T-helper 2 cell treated with Interferon-gamma antibody and Interleukin-4, amounts not matched to agents 100 ng/mL and 5 ng/mL, for 36 hours (primary cell): ENCODE data around the gene ZNRF1. TPM values are rescaled to one million over a fixed set of nuclear protein-coding genes. Genes with fewer than 3 reads are reported as not detected.

Experiments
- intact Hi-C: fragments of 100-400 bp; cut with micrococcal nuclease; formaldehyde crosslinking; loops from one replicate; pipeline ENCODE4 v1.15.1; 2023
- total RNA-seq: library from RNA; stranded (reverse); gene quantifications from 2 replicates; pipeline ENCODE4 v1.2.3, GENCODE V29; 2022

Gene ZNRF1
- total RNA-seq, 1 donor from 2014 or later, result 17.6 TPM

DNA sequence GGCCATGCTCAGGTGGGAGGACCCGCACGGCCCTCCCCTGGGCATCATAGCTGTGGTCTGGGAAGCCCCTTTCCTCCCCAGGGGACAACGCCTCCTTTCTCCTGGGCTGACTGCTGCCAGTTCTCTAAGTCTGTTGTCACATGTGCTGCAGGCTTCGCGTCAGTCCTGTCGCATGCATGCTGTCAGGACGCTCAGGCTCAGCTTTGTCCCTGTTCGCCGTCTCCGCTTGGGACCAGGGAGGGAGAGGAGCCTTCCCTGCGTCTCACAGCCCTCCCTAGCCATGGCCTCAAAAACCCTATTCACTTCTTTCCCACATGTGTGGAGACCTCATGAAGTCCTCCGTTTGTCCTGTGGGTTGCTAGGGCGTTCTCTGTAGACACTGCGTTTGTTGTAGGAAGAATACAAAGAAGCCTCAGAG is 96.4 kb downstream of the ZNRF1 start:
- intact Hi-C loops, result loop anchor here (5.0 kb wide), 1 partner anchor 33 kb away; no protein-coding TSS in a partner anchor

DNA sequence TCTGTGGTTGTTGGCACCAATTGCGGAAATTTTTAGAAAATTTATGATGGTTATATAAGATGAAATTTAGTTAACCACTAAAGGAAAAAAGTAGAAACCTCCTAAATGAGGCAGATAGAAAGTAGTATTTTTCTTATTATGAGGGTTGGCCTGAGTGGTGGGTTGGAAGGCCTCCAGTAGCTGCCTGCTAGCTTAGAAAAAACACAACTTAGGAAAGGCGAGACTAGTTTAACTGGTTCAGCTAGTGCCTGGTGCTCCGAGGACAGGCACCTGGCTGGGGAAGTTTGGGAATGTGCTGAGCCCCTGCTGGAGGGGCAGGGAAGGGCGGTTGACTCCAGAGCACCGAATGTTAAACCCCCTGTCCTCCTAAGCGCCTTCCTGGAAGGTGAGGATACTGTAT is 97.8 kb downstream of the ZNRF1 start:
- intact Hi-C loops, result loop anchor here (5.0 kb wide), 1 partner anchor 34 kb away; no protein-coding TSS in a partner anchor

DNA sequence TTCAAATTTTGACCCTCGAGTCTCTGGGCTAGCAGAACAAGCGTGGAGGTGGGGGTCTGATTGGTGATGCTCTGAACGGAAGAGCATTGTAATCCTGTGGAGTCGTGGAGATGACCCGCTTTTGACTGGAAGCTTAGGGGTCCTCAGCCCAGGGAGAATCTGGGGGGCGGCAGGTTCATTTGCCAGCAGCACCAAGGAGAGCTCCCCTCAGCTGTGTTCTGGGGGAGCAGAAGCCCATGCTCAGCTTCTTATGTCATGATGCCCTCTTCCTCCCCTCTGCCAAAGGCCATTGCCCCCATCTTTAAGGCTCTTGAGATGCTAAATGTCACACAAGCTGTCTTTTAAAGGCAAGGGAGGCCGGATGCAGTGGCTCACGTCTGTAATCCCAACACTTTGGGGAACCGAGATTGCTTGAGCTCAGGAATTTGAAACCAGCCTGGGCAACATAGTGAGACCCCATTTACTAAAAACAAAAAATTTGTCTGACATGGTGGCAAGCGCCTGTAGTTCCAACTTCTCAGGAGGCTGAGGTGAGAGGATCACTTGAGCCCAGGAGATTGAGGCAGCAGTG is 98.5 kb downstream of the ZNRF1 start:
- intact Hi-C loops, result loop anchor here (5.0 kb wide), 1 partner anchor 35 kb away; no protein-coding TSS in a partner anchor

DNA sequence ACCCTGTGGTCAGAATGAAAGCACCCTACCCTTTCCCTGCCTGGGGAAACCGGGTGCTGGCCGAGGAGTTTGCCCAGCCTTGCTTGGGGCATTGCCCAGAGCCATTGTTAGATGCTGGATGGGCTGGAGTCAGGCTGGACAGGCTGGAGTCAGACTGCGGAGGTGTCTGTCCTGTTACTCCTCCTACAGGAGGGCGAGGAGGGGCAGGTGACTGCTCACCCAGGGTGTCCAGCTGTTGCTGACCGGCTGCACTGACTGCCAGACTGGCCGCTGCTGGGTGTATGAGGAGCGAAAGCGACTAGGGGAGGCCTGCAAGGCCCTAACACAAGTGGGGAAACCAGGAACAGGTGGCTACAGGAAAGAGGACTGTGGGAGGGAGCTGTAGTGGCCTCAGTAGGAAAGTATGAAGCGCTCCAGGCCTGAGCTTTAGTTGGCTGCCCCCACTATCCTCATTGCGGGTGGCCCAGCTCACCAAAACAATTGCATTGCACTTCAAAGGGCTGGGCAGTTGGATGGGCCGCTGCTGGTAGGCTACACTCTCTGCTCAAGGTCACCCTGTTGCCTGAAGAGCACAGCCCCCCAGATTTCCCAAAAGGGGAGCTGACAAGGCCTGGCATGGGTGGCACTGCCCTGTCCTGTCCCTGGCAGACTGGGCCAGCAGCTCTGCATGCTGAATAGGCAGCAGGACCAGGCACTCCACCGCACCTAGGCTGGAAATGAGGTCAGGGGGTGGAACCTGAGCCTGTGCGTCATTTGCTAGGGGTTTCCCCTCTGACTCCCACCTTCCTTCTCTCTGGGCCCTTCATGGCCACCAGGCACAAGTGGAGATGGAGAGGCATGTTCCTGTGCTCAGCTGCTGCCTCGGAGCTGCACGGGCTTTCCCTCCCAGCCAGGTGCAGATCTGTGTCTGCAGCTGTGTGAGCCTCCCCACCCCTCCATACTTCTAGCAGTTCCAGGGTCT is 99.4 kb downstream of the ZNRF1 start:
- intact Hi-C loops, result loop anchor here (5.0 kb wide), 1 partner anchor 36 kb away; no protein-coding TSS in a partner anchor

DNA sequence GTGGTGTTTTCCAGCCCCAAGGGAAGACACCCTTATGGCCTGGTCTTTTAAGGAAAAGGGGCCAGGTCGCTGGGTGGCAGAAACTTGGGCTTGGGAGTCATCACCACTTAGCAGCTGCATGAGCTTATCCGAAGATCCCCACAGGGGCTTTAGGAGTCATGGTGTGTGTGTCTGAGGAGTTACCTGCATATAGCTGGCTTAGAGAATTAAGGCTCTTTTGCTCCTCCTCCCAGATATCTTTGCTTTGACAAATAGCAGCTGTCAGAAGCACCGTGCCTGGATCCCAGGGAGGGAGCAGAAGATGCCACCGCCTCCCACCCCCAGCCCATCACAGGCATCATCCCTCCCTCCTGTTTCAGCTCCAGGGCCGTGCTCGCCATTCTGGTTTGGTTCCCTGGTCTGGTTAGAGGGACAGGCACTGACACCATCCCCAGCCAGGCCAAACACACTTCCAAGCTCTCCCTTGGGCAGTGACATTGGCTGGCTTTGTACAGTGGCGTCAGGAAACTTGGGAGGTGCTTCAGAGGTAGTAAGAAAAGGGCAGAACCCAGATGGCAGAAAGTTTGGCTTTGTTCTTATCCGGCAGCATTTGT is 100.3 kb downstream of the ZNRF1 start:
- intact Hi-C loops, result loop anchor here (1.0 to 5.0 kb wide), 2 partner anchors 24 to 37 kb away; no protein-coding TSS in a partner anchor

DNA sequence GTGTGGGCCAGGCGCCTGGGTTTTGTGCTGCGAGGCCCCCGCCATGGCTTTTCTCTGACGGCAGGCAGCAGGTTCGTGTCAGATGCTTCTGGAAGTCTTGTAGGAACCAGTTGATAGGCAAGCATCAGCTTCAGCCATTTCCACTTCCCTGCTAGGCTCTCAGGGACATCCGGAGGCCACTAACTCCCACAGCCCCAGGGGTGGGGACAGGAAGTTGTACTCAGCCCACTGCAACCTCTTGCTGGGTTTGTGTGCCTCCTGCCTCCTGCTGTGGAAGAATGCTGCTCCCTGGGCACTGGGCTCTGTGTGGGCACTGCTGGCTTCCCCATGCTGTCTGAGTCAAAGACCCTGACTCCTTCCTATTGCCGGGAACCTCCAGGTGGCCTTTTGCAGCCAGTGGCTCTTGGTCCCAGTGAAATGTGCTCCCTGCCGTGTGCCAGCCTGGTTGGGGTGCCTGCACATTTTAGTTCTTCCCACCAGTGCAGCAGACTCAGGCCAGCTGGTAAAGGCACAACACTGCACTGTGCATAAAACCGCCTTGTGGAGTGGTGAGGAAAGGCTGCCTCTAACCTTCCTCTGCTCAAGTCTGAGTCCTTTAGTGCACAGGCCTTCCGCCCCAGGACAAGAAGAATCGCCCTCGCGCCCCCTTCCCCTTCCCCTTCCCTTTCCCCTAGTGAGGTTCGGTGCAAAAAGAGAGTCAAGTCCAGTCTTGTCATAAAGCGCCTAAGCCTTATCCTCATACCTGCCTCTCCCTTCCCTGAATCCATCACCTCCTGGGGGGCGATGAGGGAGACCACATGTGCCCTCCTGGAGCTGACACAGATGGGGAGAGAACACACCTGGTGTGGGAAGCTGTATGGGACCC is 101.1 kb downstream of the ZNRF1 start:
- intact Hi-C loops, result loop anchor here (1.0 to 5.0 kb wide), 2 partner anchors 25 to 38 kb away; no protein-coding TSS in a partner anchor

DNA sequence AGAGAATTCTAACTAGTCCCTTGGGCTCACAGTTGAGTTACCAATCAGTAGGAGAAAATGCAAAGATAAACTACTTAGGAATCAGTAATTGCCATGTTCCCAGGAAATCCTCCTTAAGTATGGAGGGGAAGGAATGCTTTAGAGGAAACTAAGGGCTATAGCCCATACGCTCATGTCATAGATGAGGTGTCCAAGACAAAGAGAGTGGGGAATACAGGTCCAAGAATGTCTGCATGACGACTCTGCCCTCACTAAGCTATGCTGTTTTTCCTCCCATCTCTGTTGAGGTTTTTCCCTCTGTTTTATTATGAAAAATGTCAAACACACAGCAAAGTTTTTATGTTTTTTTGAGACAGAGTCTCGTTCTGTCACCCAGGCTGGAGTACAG is 101.8 kb downstream of the ZNRF1 start:
- intact Hi-C loops, result no loop called here

DNA sequence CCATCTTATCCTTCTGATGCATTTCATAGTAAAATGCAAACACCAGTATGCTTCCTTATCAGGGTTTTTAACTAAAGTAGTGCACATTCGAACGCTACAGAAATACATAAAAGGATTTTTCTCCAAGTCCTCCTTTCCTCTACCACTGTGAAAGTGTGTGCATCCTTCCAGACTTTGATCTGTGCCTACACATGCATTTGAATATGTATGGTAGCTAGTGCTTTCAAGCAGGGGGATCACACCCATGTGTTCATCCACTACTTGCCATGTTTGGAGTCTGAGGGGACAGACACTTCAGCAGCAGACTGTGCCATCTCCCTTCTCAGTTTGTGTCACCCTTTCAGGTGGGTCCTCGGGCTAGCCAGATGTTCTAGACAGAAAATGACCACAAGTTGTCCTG is 102.8 kb downstream of the ZNRF1 start:
- intact Hi-C loops, result no loop called here

DNA sequence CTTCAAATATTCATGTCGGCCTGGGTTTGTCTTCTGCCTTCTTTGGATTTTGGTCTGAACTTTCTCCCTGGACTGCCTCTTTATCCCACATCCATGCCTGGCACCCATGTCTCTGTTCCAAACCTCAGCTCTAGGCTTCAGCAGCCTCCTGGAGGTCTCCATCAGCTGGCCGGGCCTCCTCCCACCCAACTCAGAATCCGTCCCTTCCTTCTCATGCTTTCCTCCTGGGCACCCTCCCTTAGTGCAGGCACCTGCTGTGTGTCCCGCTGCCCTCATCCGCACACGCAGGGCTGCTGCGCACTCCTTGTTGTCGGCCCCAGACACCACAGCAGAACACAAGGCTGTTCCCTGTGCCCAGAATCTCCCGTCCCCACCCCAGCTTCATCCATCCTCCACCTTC is 103.8 kb downstream of the ZNRF1 start:
- intact Hi-C loops, result no loop called here

DNA sequence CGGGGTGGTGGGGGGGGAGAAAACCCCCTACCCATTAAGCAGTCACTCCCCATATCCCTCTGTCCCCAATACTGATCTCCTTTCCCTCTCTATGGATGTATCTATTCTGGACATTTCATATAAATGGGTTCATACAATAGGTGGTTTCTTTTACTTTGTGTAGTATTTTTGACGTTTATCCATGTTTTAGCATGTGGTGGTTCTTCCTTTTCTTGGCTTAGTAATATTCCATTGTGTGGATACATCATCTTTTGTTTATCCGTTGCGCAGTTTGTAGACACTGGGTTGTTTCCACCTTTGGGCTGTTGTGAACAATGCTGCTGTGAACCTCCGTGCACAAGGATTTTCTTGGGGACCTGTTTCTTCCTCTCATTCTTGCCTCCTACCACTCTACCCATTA is 105.2 kb downstream of the ZNRF1 start:
- intact Hi-C loops, result no loop called here

DNA sequence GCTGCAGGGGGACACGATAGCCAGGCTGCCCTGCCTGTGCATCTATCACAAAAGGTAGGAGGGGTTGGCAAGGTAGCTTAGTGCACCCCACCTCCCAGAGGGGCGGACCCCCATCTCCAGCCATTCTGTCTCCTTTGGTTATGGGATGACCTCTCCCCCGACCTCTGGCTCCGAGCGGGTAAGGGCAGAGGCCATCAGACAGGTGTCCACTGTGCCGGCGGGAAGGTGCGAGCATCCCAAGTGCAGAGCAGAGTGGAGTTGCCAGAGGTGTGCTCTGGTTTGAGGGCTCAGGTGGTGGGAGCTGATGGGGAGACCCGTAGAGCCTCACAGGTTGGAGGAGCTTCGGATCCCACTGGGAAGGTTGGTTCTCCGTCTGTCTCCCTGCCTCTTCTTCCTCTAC is 106.0 kb downstream of the ZNRF1 start:
- intact Hi-C loops, result no loop called here

DNA sequence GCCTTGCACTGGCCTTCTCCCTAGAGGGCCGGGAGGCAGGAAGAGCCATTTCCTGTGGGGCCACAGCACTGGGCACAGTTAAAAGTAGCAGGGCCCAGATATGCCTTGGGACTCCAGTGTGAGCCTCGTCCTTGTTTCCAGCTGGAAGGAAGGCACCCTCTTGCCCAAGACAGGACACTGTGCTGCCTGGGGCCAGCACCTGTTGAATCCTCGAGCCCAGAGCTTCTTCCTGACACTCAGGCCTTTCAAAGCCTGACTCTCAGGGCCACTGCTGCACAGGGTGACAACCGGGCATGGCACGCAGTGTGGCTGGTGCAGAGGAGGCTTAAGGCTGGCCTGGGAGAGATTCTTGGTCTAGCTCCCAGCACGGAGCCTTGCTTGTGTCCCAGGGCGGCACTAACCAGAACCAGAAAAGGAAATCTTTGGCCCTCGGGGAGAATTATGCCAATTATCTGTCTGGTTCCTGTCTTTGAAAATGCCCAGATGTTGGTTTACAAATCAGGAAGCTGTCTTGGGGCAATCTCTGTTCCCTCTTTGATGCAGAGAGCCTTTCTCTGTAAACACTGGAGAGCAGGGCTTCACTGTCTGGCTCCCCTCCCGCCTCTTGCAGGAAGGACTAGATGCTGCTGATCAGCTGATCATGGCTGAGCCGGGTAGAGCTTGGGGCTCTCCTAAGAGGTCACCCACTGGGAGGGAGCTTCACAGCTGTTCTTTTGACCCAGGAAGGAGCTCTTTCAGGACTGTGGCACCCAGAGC is 106.7 kb downstream of the ZNRF1 start:
- intact Hi-C loops, result no loop called here

DNA sequence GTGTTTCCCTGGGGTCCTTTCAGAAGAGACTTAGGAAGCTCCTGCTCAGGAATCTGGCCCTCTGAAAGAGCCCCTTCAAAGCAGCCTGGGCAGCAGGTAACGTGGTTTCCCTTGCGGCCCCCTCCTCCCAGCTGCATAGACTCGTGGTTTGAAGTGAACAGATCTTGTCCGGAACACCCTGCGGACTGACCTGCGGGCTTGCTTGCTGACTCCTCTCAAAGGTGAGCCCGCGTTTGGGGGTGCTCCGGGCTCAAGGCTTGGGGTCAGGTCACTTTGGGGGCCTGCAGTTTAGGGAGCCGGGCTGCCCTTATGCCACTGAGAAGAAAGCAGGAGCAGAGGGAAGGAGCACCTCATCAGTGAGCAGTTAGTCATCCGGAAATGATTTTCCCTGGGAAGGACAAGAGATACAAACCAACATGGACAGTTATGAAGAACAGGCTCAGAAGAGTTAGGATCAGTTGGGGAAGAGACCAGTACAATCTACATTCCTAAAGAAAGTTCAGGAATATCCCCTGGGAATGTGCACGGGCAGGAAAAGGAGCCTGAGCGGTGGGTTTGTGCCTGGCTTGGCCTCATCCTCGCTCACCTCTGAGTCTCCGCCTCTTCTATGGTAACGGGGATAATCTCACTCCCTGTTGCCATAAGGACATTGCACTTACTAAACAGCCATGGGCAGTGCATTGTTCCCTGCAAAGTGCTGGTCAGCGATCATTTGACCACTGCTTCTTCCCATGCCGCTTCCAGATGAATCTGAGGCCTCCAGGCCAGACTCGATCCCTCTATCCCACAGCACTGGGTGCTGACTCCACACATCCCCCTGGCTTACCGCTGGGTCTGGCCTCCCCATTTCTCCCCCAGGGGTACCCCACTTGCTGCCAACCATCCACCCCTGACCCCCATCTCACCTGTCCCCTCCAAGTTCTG is 107.8 kb downstream of the ZNRF1 start:
- intact Hi-C loops, result no loop called here

DNA sequence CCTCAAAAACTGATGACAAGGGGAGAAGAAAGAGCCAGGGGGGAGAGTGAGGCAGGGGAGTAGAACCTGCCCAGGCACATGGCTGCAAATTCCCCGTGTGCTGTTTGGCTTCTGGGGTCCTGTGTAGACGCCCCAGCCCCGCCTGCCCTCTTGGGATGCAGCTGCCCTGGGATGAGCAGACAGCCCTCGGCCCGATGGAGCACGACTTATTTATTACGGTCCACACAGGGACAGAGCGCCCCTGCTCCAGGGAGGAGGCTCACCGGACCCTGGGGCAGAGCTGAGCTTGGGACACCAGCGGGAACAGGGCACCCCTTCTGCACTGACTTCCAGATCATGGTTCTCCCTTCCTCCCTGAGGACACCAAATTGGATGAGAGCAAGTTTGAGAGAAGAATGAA is 108.7 kb downstream of the ZNRF1 start:
- intact Hi-C loops, result no loop called here

DNA sequence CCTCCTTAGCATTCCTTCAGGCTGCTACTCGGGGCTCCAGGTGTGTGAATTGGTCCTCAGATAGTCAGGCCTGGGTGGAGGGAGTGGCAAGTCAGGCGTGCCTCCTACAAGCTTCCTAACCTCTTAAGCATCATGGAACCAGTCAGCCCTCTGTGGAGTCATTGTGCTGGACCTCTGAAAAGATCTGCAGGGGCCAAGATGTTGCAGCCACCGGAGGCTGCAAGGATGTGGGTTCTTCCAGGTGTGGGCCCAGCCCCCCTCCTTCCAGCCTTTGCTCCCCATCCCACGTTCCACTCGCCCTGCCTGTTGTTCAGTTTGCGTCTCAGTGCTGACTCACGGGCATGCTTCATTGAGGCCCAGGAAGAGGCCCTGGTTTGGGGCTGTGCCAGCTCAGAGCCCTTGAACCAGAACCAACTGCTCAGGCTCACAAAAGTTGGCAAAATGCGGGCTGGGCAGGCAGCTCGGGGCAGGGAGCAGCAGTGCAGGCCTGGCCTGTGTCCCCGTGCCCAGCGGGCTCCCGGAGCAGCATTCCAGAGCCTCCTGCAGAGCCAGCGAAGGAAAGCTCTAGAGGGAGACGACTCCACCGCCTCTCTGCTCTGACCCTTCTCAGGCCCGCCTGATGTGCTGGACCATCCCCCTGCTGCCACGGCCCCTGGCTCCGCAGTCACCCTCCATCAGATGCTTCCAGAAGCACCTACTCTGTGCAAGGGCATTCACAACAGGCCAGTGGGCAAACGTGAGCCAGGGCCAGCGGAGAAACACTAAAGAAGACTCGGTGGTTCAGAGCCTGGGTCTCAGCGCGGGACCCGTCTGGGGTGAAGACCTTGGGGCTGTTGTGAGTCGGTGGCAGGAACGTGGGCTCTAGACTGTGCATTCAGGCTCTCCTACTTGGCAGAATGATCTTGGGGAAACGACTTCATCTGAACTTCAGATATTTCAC is 110.2 kb downstream of the ZNRF1 start:
- intact Hi-C loops, result no loop called here

DNA sequence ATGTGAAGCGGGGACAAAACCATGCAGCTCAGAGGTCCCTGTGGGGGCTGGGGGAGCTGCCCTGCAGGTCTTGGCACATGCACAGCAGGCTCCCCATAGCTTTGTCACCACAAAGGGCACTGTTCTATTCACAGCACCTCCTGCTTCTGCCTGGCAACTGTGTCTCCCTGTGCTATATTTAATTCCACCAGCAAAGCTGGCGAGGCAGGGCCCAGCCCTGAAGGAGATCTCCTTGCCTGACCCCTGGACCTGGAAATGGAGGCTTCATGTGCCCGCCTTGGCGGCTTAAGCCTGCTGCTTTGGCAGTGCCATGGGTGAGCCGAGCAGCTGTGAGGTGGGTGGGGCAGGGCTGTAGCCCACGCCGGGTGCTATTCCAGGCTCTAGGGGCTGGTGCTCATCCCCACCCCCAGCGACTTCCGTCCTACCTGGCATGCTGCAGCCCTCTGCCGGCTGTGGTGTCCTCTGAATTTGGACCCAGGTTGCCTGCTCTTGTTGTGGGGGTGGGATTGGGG is 111.0 kb downstream of the ZNRF1 start:
- intact Hi-C loops, result loop anchor here (2.0 kb wide), 2 partner anchors 39 to 247 kb away; partner anchors contain the start of gene ZFP1

DNA sequence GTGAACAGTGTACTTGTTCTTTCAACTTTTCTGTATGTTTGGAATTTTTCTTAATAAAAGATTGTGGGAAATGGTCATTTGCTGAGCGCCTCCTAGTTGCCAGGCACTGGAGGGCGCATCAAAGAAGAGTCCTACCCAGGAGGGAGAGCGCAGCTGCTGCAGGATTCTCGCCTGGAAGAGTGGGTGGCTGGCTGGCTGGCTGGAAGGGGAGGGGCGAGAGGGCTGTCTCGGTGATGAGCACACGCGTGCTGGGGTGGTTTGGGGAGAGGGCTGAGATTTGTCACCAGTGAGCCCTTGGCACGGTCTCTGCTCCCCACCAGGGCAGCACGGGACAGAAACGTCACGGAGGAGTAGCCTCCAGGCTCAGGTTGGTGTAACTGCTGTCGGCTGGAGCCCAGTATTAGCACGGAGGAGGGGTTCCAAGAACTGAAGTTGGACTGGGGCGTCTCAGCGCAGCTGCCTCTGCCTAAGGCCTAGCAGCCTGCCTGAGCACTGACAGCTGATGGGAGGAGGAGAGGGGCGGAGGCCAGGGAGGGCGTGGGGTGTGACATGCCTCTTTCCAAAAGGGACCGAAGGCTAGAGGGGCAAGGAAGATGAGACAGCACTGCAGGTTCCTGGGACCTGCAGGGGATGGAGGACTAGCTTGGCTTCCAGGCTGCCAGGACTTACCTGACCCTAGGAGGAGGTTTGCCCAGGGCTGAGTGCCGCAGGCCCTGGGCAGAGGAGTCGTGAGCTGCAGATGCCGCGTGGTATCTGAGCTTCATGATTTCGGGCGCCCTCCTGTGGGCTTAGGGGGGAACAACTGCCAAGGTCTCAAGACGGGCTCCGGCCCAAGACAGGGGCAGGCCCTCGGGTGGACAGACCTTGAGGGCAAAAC is 112.1 kb downstream of the ZNRF1 start:
- intact Hi-C loops, result loop anchor here (1.0 to 2.0 kb wide), 7 partner anchors 36 to 402 kb away; partner anchors contain the start of genes WDR59 and ZFP1
